Astrocyte (in vitro differentiated cells and primary cell): Measurements from ENCODE around the gene NLGN1. TPM values are rescaled to one million over a fixed set of nuclear protein-coding genes. Genes with fewer than 3 reads are reported as not detected.
A peak's percentile ranks its signal among the peaks of the same experiment; 100 is the strongest.

Experiments
- DNase-seq: peaks from one replicate; pipeline ENCODE4 v3.0.0-alpha.2; 2010; ENCODE audit warnings: low read depth
- FAIRE-seq: peaks from 2 replicates; lab custom pipeline; 2011; peaks lifted over from hg19 to GRCh38; lab: Jason Lieb, UNC
- H2AFZ ChIP-seq: 2 replicates; pipeline ENCODE4 v1.6.0; 2012; ENCODE audit warnings: low read depth, low read length, inconsistent platforms
- H3K27ac ChIP-seq: 2 replicates; pipeline ENCODE4 v1.5.1; 2011; ENCODE audit warnings: low read depth, low read length, inconsistent platforms
- H3K27me3 ChIP-seq: 2 replicates; pipeline ENCODE4 v1.6.0; 2011; ENCODE audit warnings: low read length, inconsistent platforms; ENCODE audit not compliant: insufficient read depth
- H3K36me3 ChIP-seq: 2 replicates; pipeline ENCODE4 v1.5.1; 2011; ENCODE audit warnings: low read length, inconsistent platforms; ENCODE audit not compliant: insufficient read depth
- H3K4me1 ChIP-seq: 2 replicates; pipeline ENCODE4 v1.5.1; 2011; ENCODE audit warnings: low read length, inconsistent platforms; ENCODE audit not compliant: insufficient read depth
- H3K4me2 ChIP-seq: 2 replicates; pipeline ENCODE4 v1.6.0; 2012; ENCODE audit warnings: low read length, inconsistent platforms
- H3K4me3 ChIP-seq: 2 replicates; pipeline ENCODE4 v1.5.1; 2011; ENCODE audit warnings: low read depth, mild to moderate bottlenecking, low read length, inconsistent platforms; ENCODE audit not compliant: insufficient read depth
- H3K79me2 ChIP-seq: 2 replicates; pipeline ENCODE4 v1.6.0; 2012; ENCODE audit warnings: mild to moderate bottlenecking, low read length, inconsistent platforms; ENCODE audit not compliant: insufficient read depth
- H3K9ac ChIP-seq: 2 replicates; pipeline ENCODE4 v1.6.0; 2012; ENCODE audit warnings: mild to moderate bottlenecking, low read length, inconsistent platforms
- H3K9me3 ChIP-seq: 2 replicates; pipeline ENCODE4 v1.5.1; 2012; ENCODE audit warnings: low read depth, mild to moderate bottlenecking, low read length, inconsistent platforms; ENCODE audit not compliant: insufficient read depth
- H4K20me1 ChIP-seq: 2 replicates; pipeline ENCODE4 v1.6.0; 2012; ENCODE audit warnings: low read length, inconsistent platforms; ENCODE audit not compliant: insufficient read depth
- H3K27ac Mint-ChIP-seq: one replicate; pipeline ENCODE4 v1.8.0; 2021; ENCODE audit warnings: mild to moderate bottlenecking, mixed read lengths; ENCODE audit not compliant: unreplicated experiment
- H3K27me3 Mint-ChIP-seq: one replicate; pipeline ENCODE4 v1.8.0; 2021; ENCODE audit warnings: low read depth, mixed read lengths; ENCODE audit not compliant: unreplicated experiment
- H3K36me3 Mint-ChIP-seq: one replicate; pipeline ENCODE4 v1.8.0; 2021; ENCODE audit warnings: low read depth, mixed read lengths; ENCODE audit not compliant: unreplicated experiment
- H3K4me1 Mint-ChIP-seq: one replicate; pipeline ENCODE4 v1.8.0; 2021; ENCODE audit warnings: low read depth, mixed read lengths; ENCODE audit not compliant: unreplicated experiment
- H3K4me3 Mint-ChIP-seq: one replicate; pipeline ENCODE4 v1.8.0; 2021; ENCODE audit warnings: mild to moderate bottlenecking, moderate library complexity, mixed read lengths; ENCODE audit not compliant: unreplicated experiment
- H3K9me3 Mint-ChIP-seq: one replicate; pipeline ENCODE4 v1.8.0; 2021; ENCODE audit warnings: mild to moderate bottlenecking, mixed read lengths; ENCODE audit not compliant: unreplicated experiment
- CTCF ChIP-seq: IDR thresholded peaks from 2 replicates; pipeline ENCODE4 v1.5.1; 2011; ENCODE audit warnings: low read depth, mild to moderate bottlenecking, inconsistent platforms, low read length, moderate library complexity; ENCODE audit not compliant: insufficient read depth
- EZH2 ChIP-seq: IDR thresholded peaks from 2 replicates; pipeline ENCODE4 v1.6.1; 2012; ENCODE audit warnings: mild to moderate bottlenecking, low read length, inconsistent platforms; ENCODE audit not compliant: insufficient read depth
- total RNA-seq: library from RNA; stranded (reverse); gene quantifications from 2 replicates; pipeline ENCODE4 v1.2.1, GENCODE V29; 2021

NLGN1 gene
- total RNA-seq, 1 donor from 2014 or later: 1.2 TPM

DNA sequence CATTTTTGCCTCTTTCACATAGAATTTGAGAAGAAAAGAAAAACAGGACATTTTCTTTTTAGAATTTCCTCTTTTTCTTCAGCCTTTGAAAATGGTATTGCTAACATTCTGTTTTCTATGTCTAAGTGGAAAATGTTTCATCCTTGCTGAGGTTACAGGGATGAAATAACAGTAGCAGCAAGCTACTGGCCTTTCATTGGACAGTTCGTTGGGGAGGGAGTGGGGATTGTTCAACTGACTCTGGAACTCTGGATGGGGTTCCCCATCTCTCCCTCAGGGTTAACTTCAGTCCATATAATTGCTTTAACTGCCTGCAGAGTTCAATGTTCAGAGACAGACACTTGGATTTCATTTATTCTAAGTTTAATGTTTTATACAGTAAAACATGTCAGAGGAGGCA, 346.0 kb downstream of the NLGN1 start:
- peak overlapping the region; percentile 36 for H3K27ac Mint-ChIP-seq
- Histone ChIP-seq H3K27me3 (no peaks in the 10 kb centered on the region), H3K9ac (no peak overlapping the region)

DNA sequence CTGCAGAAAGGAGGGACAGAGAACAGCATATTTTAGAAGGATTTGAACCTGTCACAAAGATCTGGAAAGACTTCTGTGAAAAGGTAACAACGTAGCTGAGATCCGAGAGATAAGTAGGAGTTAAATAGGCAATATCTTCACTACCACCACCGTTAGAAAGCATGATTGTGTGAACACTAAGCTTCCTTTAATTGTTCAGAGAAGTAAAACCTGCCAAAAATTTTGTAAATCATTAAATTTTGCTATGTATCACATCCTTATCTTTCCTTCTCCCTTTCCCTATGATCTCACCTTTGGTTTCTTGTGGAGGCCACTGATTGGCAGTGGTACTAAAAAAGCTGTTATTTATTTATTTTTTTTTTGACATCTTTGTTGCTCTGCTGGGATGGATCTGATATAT, 346.9 kb downstream of the NLGN1 start:
- Histone ChIP-seq H3K27me3 (no peaks in the 10 kb centered on the region), H3K4me1 (peaks cover 38% of the 10 kb centered on the region), H3K4me3 (no peak overlapping the region), H3K79me2 (no peaks in the 10 kb centered on the region), H2AFZ (no peak overlapping the region), H3K9ac (no peak overlapping the region), H3K36me3 (no peaks in the 10 kb centered on the region), H4K20me1 (no peaks in the 10 kb centered on the region), H3K4me2 (no peak overlapping the region), H3K27ac (no peak overlapping the region), H3K9me3 (no peaks in the 10 kb centered on the region)
- H3K9me3 Mint-ChIP-seq: no peaks in the 10 kb centered on the region
- H3K36me3 Mint-ChIP-seq: no peaks in the 10 kb centered on the region
- TF ChIP-seq CTCF: no peak
- no peak for TF ChIP-seq EZH2
- no peaks in the 10 kb centered on the region for H3K27me3 Mint-ChIP-seq
- DNase-seq: no peak
- H3K4me1 Mint-ChIP-seq: peaks cover 49% of the 10 kb centered on the region
- no peak for FAIRE-seq
- no peak overlapping the region for H3K27ac Mint-ChIP-seq
- no peak overlapping the region for H3K4me3 Mint-ChIP-seq

More for the DNA sequence above, 346.0 kb downstream of the NLGN1 start:
- Histone ChIP-seq H2AFZ (peak overlapping the region; percentile 6), H3K4me2 (no peak overlapping the region), H3K4me1 (peaks cover 45% of the 10 kb centered on the region), H3K36me3 (no peaks in the 10 kb centered on the region), H3K27ac (peak overlapping the region; percentile 46), H3K9me3 (no peaks in the 10 kb centered on the region), H4K20me1 (no peaks in the 10 kb centered on the region), H3K4me3 (no peak overlapping the region), H3K79me2 (no peaks in the 10 kb centered on the region)
- Mint-ChIP-seq H3K27me3 (no peaks in the 10 kb centered on the region), H3K4me3 (no peak overlapping the region), H3K36me3 (no peaks in the 10 kb centered on the region), H3K9me3 (no peaks in the 10 kb centered on the region), H3K4me1 (peaks cover 57% of the 10 kb centered on the region)
- FAIRE-seq (no peak), DNase-seq (no peak)
- TF ChIP-seq EZH2 (no peak), CTCF (no peak)

- H4K20me1 ChIP-seq: no peaks in the 10 kb centered on the region
- H3K9me3 Mint-ChIP-seq: no peaks in the 10 kb centered on the region
- no peaks in the 10 kb centered on the region for H3K36me3 Mint-ChIP-seq
- no peak for TF ChIP-seq EZH2
- DNase-seq (no peak), FAIRE-seq (peak; percentile 69)
- no peak overlapping the region for H3K4me3 Mint-ChIP-seq
- no peak overlapping the region for H3K4me3 ChIP-seq
- H3K9ac ChIP-seq: no peak overlapping the region
- H2AFZ ChIP-seq: peak overlapping the region; percentile 57
- H3K4me1 Mint-ChIP-seq: peaks cover 46% of the 10 kb centered on the region
- H3K27me3 ChIP-seq: no peaks in the 10 kb centered on the region
- no peak overlapping the region for H3K27ac Mint-ChIP-seq
- H3K4me1 ChIP-seq: peaks cover 38% of the 10 kb centered on the region
- no peaks in the 10 kb centered on the region for H3K79me2 ChIP-seq
- H3K9me3 ChIP-seq: no peaks in the 10 kb centered on the region
- H3K4me2 ChIP-seq: no peak overlapping the region
- no peaks in the 10 kb centered on the region for H3K27me3 Mint-ChIP-seq
- no peak overlapping the region for H3K27ac ChIP-seq
- H3K36me3 ChIP-seq: no peaks in the 10 kb centered on the region
Measured at GRCh38 chr3:173744895-173745294, 347.4 kb downstream of the NLGN1 start.
